Mucosa of descending colon (tissue), 3 donors: ENCODE measurements around the gene KLF13. TPM values are rescaled to one million over a fixed set of nuclear protein-coding genes. Genes with fewer than 3 reads are reported as not detected.

Experiments
- ATAC-seq: fragments of 200-7000 bp; cut with Tn5 transposase; one replicate; pipeline ENCODE4 v1.9.1; 2020; ENCODE audit warnings: mild to moderate bottlenecking, moderate library complexity
- DNase-seq, 3 donors: peaks; one replicate each; pipeline ENCODE4 v3.0.0-alpha.2; 2020
- H3K36me3 ChIP-seq: fragments of 200-600 bp; one replicate; pipeline ENCODE4 v1.8.0; 2021; ENCODE audit warnings: low read depth, mild to moderate bottlenecking
- H3K4me1 ChIP-seq: fragments of 200-600 bp; one replicate; pipeline ENCODE4 v1.8.0; 2021; ENCODE audit warnings: low read depth, mild to moderate bottlenecking
- H3K4me3 ChIP-seq: fragments of 200-600 bp; one replicate; pipeline ENCODE4 v1.8.0; 2021; ENCODE audit warnings: mild to moderate bottlenecking
- H3K9me3 ChIP-seq: fragments of 200-600 bp; one replicate; pipeline ENCODE4 v1.8.0; 2021; ENCODE audit warnings: mild to moderate bottlenecking
- CTCF ChIP-seq: fragments of 200-600 bp; IDR thresholded peaks from one replicate; pipeline ENCODE4 v1.8.0; 2022; ENCODE audit warnings: antibody characterized with exemption, mild to moderate bottlenecking
- intact Hi-C, 2 donors: fragments of 100-400 bp; cut with DNase I in 1 of 2; cut with micrococcal nuclease in 1 of 2; formaldehyde crosslinking; loops; one replicate each; pipeline versions ENCODE4 v1.11.0 to v1.11.1; 2022; cut with DNase I, micrococcal nuclease
- total RNA-seq, 3 donors: library from RNA; stranded (reverse); fragmentation: NEBNext Ultra II Directional in 2 of 3; extraction: Animal tissue kit (Norgen Biotek cat#: 25700) in 2 of 3; gene quantifications; one replicate each; pipeline versions ENCODE4 v1.2.1 to v1.2.4, GENCODE V29; 2021 to 2023
- donor health status: DM: no; HTN: no; CAD: no; lungs with moderate emphysema.
- donor health status: DM: no; HTN: no; CAD: no.
- donor health status: DM: no; HTN: yes; CAD: no.

The KLF13 gene
- total RNA-seq, 3 donors from 2014 or later: 72.4 to 107 (median 91.2) TPM

GRCh38 chr15:31308185-31308639 is 18.4 kb upstream of the KLF13 start:
- H3K36me3 ChIP-seq: no peaks in the 10 kb centered on the region
- peaks cover 2% of the 10 kb centered on the region for H3K9me3 ChIP-seq
- H3K4me1 ChIP-seq: no peaks in the 10 kb centered on the region
- DNase-seq: peak in 1 of 3 donors; percentile 51
- TF ChIP-seq CTCF: no peak
- peak; percentile 14 for ATAC-seq
- no peak overlapping the region for H3K4me3 ChIP-seq
- intact Hi-C loops: no loop called here

- no peak for ATAC-seq
- no peaks in the 10 kb centered on the region for H3K36me3 ChIP-seq
- no peak for TF ChIP-seq CTCF
- intact Hi-C loops: no loop called here
- no peak overlapping the region for H3K4me3 ChIP-seq
- H3K4me1 ChIP-seq: no peaks in the 10 kb centered on the region
- DNase-seq: no peak
- H3K9me3 ChIP-seq: peaks cover 11% of the 10 kb centered on the region
Observed at GRCh38 chr15:31309893-31310606, 16.6 kb upstream of the KLF13 start.

- Histone ChIP-seq H3K4me3 (no peak overlapping the region), H3K36me3 (no peaks in the 10 kb centered on the region), H3K4me1 (no peaks in the 10 kb centered on the region), H3K9me3 (peaks cover 11% of the 10 kb centered on the region)
- DNase-seq (peak in 1 of 3 donors; percentile 1), ATAC-seq (no peak)
- intact Hi-C loops: no loop called here
- no peak for TF ChIP-seq CTCF
Observed at GRCh38 chr15:31311735-31312619, 14.7 kb upstream of the KLF13 start.

- H3K4me1 ChIP-seq: no peaks in the 10 kb centered on the region
- peaks cover 11% of the 10 kb centered on the region for H3K9me3 ChIP-seq
- no peaks in the 10 kb centered on the region for H3K36me3 ChIP-seq
- TF ChIP-seq CTCF: no peak
- no peak overlapping the region for H3K4me3 ChIP-seq
- ATAC-seq (no peak), DNase-seq (no peak)
- intact Hi-C loops: no loop called here
Observed at GRCh38 chr15:31313223-31313622, 13.4 kb upstream of the KLF13 start.

DNA sequence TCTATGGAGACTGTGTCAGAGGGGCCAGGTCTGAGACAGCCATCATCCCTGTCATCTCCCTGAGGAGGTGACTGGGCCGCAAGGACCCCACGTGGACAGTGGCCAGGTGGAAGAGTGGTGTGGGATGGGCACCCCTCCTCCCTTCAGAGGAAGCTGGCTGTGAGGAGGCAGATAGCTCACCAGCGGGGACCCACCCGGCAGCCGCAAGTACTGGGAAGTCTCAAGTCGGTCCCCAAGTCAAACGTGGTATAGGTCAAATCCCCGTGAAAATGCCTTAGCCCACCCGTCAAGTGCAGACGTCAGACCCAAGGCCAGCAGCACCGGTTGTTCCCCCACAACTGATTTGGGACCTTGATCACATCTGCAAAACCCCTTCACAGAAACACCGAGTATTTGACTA is 12.3 kb upstream of the KLF13 start:
- Histone ChIP-seq H3K4me3 (no peak overlapping the region), H3K36me3 (no peaks in the 10 kb centered on the region), H3K9me3 (peaks cover 11% of the 10 kb centered on the region), H3K4me1 (no peaks in the 10 kb centered on the region)
- DNase-seq (no peak), ATAC-seq (no peak)
- intact Hi-C loops: no loop called here
- no peak for TF ChIP-seq CTCF
